WTC11 (cell line): Measurements from ENCODE around the gene PGPEP1. TPM values are rescaled to one million over a fixed set of nuclear protein-coding genes. Genes with fewer than 3 reads are reported as not detected.

Experiments used
- ATAC-seq: fragments of 200-7000 bp; cut with Tn5 transposase; 2 replicates; pipeline ENCODE4 v1.10.0; 2021; ENCODE audit warnings: mild to moderate bottlenecking, moderate library complexity
- CTCF ChIA-PET: fragments of 300-600 bp; sonication (Branson Sonifier 250); formaldehyde crosslinking; loops from one replicate; lab custom pipeline; 2021; ENCODE audit warnings: antibody characterized with exemption; lab: Charles Lee
- POLR2A ChIA-PET: fragments of 350-600 bp; sonication (Branson Sonifier 250); formaldehyde crosslinking; loops from one replicate; lab custom pipeline; 2021; ENCODE audit warnings: antibody characterized with exemption; lab: Charles Lee
- DNase-seq: peaks from one replicate; pipeline ENCODE4 v3.0.0; 2021; ENCODE audit warnings: low spot score
- H3K27ac Mint-ChIP-seq: 2 replicates; pipeline ENCODE4 v1.8.0; 2021; ENCODE audit warnings: mixed read lengths
- H3K27me3 Mint-ChIP-seq: 2 replicates; pipeline ENCODE4 v1.8.0; 2021; ENCODE audit warnings: low read depth, mild to moderate bottlenecking, moderate library complexity, mixed read lengths
- H3K36me3 Mint-ChIP-seq: 2 replicates; pipeline ENCODE4 v1.8.0; 2021; ENCODE audit warnings: mixed read lengths
- H3K4me1 Mint-ChIP-seq: 2 replicates; pipeline ENCODE4 v1.8.0; 2022; ENCODE audit warnings: mixed read lengths
- H3K4me3 Mint-ChIP-seq: 2 replicates; pipeline ENCODE4 v1.8.0; 2021; ENCODE audit warnings: mild to moderate bottlenecking, moderate library complexity, mixed read lengths
- H3K9me3 Mint-ChIP-seq: 2 replicates; pipeline ENCODE4 v1.8.0; 2021; ENCODE audit warnings: mixed read lengths
- AFF4 ChIP-seq: sonication (generic); formaldehyde crosslinking; IDR thresholded peaks from 2 replicates; pipeline ENCODE4 v1.8.1; 2023; ENCODE audit warnings: mild to moderate bottlenecking, missing genetic modification reagents, borderline replicate concordance
- AR ChIP-seq: fragments of 250-450 bp; sonication (Bioruptor Pico); IDR thresholded peaks from 2 replicates; pipeline ENCODE4 v1.9.0; 2021; ENCODE audit warnings: mild to moderate bottlenecking
- FOXJ3 ChIP-seq: sonication (generic); formaldehyde crosslinking; IDR thresholded peaks from 2 replicates; pipeline ENCODE4 v1.9.0; 2021; ENCODE audit warnings: missing genetic modification reagents, mild to moderate bottlenecking, borderline replicate concordance
- FOXP4 ChIP-seq: sonication (generic); formaldehyde crosslinking; IDR thresholded peaks from 2 replicates; pipeline ENCODE4 v1.8.0; 2022; ENCODE audit warnings: mild to moderate bottlenecking, missing genetic modification reagents
- GTF2I ChIP-seq: fragments of 250-450 bp; sonication (Bioruptor Pico); conservative IDR thresholded peaks from 2 replicates; pipeline ENCODE4 v1.4.0; 2021; ENCODE audit warnings: mild to moderate bottlenecking
- MYBL2 ChIP-seq: sonication (generic); formaldehyde crosslinking; IDR thresholded peaks from 2 replicates; pipeline ENCODE4 v1.8.1; 2023; ENCODE audit warnings: mild to moderate bottlenecking, moderate library complexity, missing genetic modification reagents
- NFE2L1 ChIP-seq: sonication (generic); formaldehyde crosslinking; IDR thresholded peaks from 2 replicates; pipeline ENCODE4 v1.8.1; 2023; ENCODE audit warnings: missing genetic modification reagents
- OVOL2 ChIP-seq: fragments of 250-450 bp; sonication (Bioruptor Pico); IDR thresholded peaks from 2 replicates; pipeline ENCODE4 v1.9.0; 2021; ENCODE audit warnings: mild to moderate bottlenecking, borderline replicate concordance
- RELA ChIP-seq: sonication (generic); formaldehyde crosslinking; IDR thresholded peaks from 2 replicates; pipeline ENCODE4 v1.8.1; 2022; ENCODE audit warnings: missing genetic modification reagents, mild to moderate bottlenecking, borderline replicate concordance
- TCF7 ChIP-seq: sonication (generic); formaldehyde crosslinking; IDR thresholded peaks from 2 replicates; pipeline ENCODE4 v1.8.0; 2022; ENCODE audit warnings: mild to moderate bottlenecking, low read depth, missing genetic modification reagents, moderate library complexity
- ZBTB43 ChIP-seq: sonication (generic); formaldehyde crosslinking; IDR thresholded peaks from 2 replicates; pipeline ENCODE4 v1.8.1; 2023; ENCODE audit warnings: mild to moderate bottlenecking, missing genetic modification reagents
- ZMAT4 ChIP-seq: fragments of 250-450 bp; sonication (Bioruptor Pico); IDR thresholded peaks from 2 replicates; pipeline ENCODE4 v1.9.0; 2021; ENCODE audit warnings: mild to moderate bottlenecking
- ZNF121 ChIP-seq: sonication (generic); formaldehyde crosslinking; IDR thresholded peaks from 2 replicates; pipeline ENCODE4 v1.8.0; 2023; ENCODE audit warnings: missing genetic modification reagents
- ZNF263 ChIP-seq: sonication (generic); formaldehyde crosslinking; IDR thresholded peaks from 2 replicates; pipeline ENCODE4 v1.8.1; 2022; ENCODE audit warnings: low read depth, mild to moderate bottlenecking, moderate library complexity, missing genetic modification reagents
- total RNA-seq: library from RNA; stranded (reverse); gene quantifications from 3 replicates; pipeline ENCODE4 v1.2.3, GENCODE V29; 2021

PGPEP1 gene
- total RNA-seq, 1 experiment from 2014 or later = 68.1 TPM

GRCh38 chr19:18388100-18388959, 47.9 kb downstream of the PGPEP1 start (continued):
- no peak for TF ChIP-seq OVOL2 (CRISPR knock-in tag)
- TF ChIP-seq AR (CRISPR knock-in tag) = no peak
- TF ChIP-seq RELA (CRISPR knock-in tag) = no peak
- no peak for TF ChIP-seq TCF7 (CRISPR knock-in tag)
- peak; percentile 74; the same call in 1 of the 2 replicates for TF ChIP-seq MYBL2 (CRISPR knock-in tag)
- peak; percentile 72; the same call in 1 of the 2 replicates for TF ChIP-seq ZNF121

- ChIA-PET CTCF (interaction anchor here (0.6 to 6.1 kb wide), 29 partner anchors 8 to 1030 kb away, joined by 3 to 106 read pairs (median 14); partner anchors contain the start of genes IQCN, JUND, LRRC25 and LSM4), POLR2A (interaction anchor here (0.6 to 3.3 kb wide), 4 partner anchors 22 to 109 kb away, joined by 4 to 28 read pairs (median 4); partner anchors contain the start of gene JUND)
- Mint-ChIP-seq H3K36me3 (peaks cover 11% of the 10 kb centered on the region), H3K27ac (no peak overlapping the region), H3K9me3 (no peaks in the 10 kb centered on the region), H3K27me3 (peaks cover 32% of the 10 kb centered on the region), H3K4me3 (no peak overlapping the region), H3K4me1 (peaks cover 29% of the 10 kb centered on the region)
- ATAC-seq (no peak), DNase-seq (no peak)
- TF ChIP-seq FOXP4 (CRISPR knock-in tag) (no peak), NFE2L1 (CRISPR knock-in tag) (no peak), GTF2I (CRISPR knock-in tag) (peak; percentile 84; the same call in 1 of the 2 replicates), ZMAT4 (no peak), ZBTB43 (no peak), MYBL2 (CRISPR knock-in tag) (no peak), FOXJ3 (no peak), ZNF263 (CRISPR knock-in tag) (no peak), ZNF121 (peak; percentile 18; the same call in 1 of the 2 replicates), AFF4 (CRISPR knock-in tag) (no peak)
Measured at GRCh38 chr19:18388960-18389725, 48.7 kb downstream of the PGPEP1 start.
